Mucosa of descending colon (tissue), 3 donors: ENCODE data around the gene GAS7. TPM values are rescaled to one million over a fixed set of nuclear protein-coding genes. Genes with fewer than 3 reads are reported as not detected.

Source experiments
- ATAC-seq: fragments of 200-7000 bp; cut with Tn5 transposase; one replicate; pipeline ENCODE4 v1.9.1; 2020; ENCODE audit warnings: mild to moderate bottlenecking, moderate library complexity
- DNase-seq, 3 donors: peaks; one replicate each; pipeline ENCODE4 v3.0.0-alpha.2; 2020
- H3K36me3 ChIP-seq: fragments of 200-600 bp; one replicate; pipeline ENCODE4 v1.8.0; 2021; ENCODE audit warnings: low read depth, mild to moderate bottlenecking
- H3K4me1 ChIP-seq: fragments of 200-600 bp; one replicate; pipeline ENCODE4 v1.8.0; 2021; ENCODE audit warnings: low read depth, mild to moderate bottlenecking
- H3K4me3 ChIP-seq: fragments of 200-600 bp; one replicate; pipeline ENCODE4 v1.8.0; 2021; ENCODE audit warnings: mild to moderate bottlenecking
- H3K9me3 ChIP-seq: fragments of 200-600 bp; one replicate; pipeline ENCODE4 v1.8.0; 2021; ENCODE audit warnings: mild to moderate bottlenecking
- intact Hi-C, 2 donors: fragments of 100-400 bp; cut with DNase I in 1 of 2; cut with micrococcal nuclease in 1 of 2; formaldehyde crosslinking; loops; one replicate each; pipeline versions ENCODE4 v1.11.0 to v1.11.1; 2022; cut with DNase I, micrococcal nuclease
- total RNA-seq, 3 donors: library from RNA; stranded (reverse); fragmentation: NEBNext Ultra II Directional in 2 of 3; extraction: Animal tissue kit (Norgen Biotek cat#: 25700) in 2 of 3; gene quantifications; one replicate each; pipeline versions ENCODE4 v1.2.1 to v1.2.4, GENCODE V29; 2021 to 2023
- TF ChIP-seq, protein P1 (sequence below): fragments of 200-600 bp; IDR thresholded peaks from one replicate; pipeline ENCODE4 v1.8.0; 2022; ENCODE audit warnings: antibody characterized with exemption, mild to moderate bottlenecking
- donor health status: DM: no; HTN: no; CAD: no; lungs with moderate emphysema.
- donor health status: DM: no; HTN: no; CAD: no.
- donor health status: DM: no; HTN: yes; CAD: no.

Gene GAS7
- total RNA-seq, 3 donors from 2014 or later = 6.4 to 54.4 (median 21.6) TPM

DNA sequence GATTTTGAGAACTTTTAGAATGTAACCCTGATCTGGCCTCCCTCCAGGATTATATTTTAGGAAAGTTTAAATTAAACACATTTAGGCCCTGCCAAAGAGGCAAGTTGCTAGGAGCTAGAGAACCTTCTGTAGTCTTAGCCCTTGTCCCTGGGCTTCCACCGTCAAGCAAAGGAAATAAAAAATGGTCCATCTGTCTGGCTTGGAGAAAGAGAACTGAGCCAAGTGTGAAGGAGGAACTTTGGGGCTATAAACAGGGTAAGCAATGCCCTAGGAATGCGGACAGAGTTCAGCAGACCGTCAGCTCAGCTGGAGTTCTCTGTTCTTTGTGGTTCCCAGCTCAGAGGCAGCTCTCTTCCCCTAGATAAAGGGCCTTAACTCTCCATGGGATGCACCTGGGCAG is 323.0 kb downstream of the GAS7 start:
- ATAC-seq (peak; percentile 54), DNase-seq (peak in 1 of 3 donors; percentile 17)
- no peak overlapping the region for H3K4me3 ChIP-seq
- H3K36me3 ChIP-seq = no peaks in the 10 kb centered on the region
- H3K9me3 ChIP-seq = no peaks in the 10 kb centered on the region
- H3K4me1 ChIP-seq = no peaks in the 10 kb centered on the region
- intact Hi-C loops = no loop called here
- TF ChIP-seq, protein P1, sequence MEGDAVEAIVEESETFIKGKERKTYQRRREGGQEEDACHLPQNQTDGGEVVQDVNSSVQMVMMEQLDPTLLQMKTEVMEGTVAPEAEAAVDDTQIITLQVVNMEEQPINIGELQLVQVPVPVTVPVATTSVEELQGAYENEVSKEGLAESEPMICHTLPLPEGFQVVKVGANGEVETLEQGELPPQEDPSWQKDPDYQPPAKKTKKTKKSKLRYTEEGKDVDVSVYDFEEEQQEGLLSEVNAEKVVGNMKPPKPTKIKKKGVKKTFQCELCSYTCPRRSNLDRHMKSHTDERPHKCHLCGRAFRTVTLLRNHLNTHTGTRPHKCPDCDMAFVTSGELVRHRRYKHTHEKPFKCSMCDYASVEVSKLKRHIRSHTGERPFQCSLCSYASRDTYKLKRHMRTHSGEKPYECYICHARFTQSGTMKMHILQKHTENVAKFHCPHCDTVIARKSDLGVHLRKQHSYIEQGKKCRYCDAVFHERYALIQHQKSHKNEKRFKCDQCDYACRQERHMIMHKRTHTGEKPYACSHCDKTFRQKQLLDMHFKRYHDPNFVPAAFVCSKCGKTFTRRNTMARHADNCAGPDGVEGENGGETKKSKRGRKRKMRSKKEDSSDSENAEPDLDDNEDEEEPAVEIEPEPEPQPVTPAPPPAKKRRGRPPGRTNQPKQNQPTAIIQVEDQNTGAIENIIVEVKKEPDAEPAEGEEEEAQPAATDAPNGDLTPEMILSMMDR = no peak

DNA sequence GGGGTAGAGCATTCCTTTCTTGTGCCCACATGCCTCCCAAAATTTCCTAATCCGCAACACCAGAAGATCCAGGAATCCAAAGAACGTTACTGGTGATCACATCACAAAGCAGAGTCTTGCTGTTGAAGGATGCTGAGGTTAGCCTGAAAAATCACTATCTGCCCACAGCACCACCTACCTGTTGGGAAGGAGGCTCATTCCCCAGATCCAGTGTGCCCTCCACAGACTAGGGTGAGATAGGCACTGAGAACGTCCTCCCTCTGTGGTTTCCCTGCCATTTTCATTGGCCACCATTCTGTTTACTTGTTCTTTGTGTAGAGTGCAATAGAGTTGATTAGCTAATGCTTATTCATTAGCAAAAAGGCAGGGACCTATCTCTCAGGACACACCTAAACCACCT is 323.7 kb downstream of the GAS7 start:
- intact Hi-C loops = no loop called here
- Histone ChIP-seq H3K9me3 (no peaks in the 10 kb centered on the region), H3K4me3 (no peak overlapping the region), H3K36me3 (no peaks in the 10 kb centered on the region), H3K4me1 (no peaks in the 10 kb centered on the region)
- TF ChIP-seq, protein P1 = no peak
- no peak for ATAC-seq
- no peak for DNase-seq

DNA sequence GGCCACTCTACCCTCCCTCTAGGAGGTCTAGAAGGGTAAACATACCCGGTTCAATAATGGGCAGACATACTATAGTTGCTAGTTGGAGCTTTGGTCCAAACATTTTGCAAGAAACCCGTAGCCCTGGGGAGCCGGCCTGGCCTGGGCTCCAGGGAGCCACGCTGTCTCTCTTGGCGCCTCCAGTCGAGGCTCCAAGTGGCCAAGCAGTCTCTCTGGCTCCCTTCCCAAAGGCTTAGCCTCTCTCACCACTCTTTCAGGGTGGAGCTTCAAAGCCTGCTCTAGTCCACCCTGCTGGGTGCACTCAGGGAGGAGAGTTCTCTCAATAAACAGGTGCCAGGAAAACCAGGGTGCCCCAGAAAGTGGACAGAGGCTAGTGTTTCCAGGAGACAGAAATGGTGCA is 325.6 kb downstream of the GAS7 start:
- no peaks in the 10 kb centered on the region for H3K36me3 ChIP-seq
- TF ChIP-seq, protein P1 = no peak
- DNase-seq = peak in 1 of 3 donors; percentile 7
- ATAC-seq = no peak
- H3K4me3 ChIP-seq = no peak overlapping the region
- H3K4me1 ChIP-seq = no peaks in the 10 kb centered on the region
- intact Hi-C loops = no loop called here
- H3K9me3 ChIP-seq = no peaks in the 10 kb centered on the region

DNA sequence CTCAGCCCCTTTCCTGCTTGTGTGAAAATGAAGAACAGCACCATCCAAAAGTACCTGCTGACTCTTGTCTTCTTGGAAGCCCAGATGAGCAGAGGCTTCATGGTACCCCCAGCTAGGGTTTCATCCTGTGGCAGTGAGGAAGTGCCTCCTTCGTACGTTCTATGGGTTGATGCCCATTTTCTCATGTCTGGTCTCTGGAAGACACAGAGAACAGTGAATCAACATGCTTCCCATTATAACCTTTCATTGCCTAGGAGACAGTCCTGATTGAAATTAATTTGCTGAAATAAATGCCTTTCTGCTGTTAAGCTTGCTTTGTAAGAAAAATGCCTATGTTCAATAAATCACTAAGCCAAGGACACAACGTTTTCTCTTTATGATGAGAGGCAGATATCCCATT is 329.9 kb downstream of the GAS7 start:
- no peaks in the 10 kb centered on the region for H3K9me3 ChIP-seq
- DNase-seq = no peak
- no peak for ATAC-seq
- H3K36me3 ChIP-seq = no peaks in the 10 kb centered on the region
- intact Hi-C loops = no loop called here
- no peak overlapping the region for H3K4me3 ChIP-seq
- TF ChIP-seq, protein P1 = no peak
- H3K4me1 ChIP-seq = no peaks in the 10 kb centered on the region

DNA sequence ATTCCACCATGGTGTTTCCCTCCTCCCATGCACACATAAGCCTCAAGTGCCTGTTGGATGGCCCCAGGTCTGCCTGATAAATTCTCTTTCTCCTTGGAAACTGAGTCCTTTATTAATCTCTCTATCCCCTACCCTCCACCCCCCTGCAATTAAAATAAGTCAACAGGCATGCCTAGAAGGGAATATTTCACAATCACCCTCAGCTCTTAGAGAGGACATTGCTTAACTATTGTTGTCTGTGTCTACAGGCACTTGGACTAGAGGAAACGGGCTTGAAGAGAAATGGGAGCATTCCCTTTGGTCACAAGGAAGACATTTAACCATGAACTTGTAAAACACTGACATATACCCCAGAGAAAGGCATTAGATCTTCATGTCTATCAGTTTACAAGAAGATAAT is 332.8 kb downstream of the GAS7 start:
- no peak for DNase-seq
- Histone ChIP-seq H3K9me3 (no peaks in the 10 kb centered on the region), H3K36me3 (no peaks in the 10 kb centered on the region), H3K4me1 (no peaks in the 10 kb centered on the region), H3K4me3 (no peak overlapping the region)
- no peak for ATAC-seq
- intact Hi-C loops = no loop called here
- TF ChIP-seq, protein P1 = no peak

DNA sequence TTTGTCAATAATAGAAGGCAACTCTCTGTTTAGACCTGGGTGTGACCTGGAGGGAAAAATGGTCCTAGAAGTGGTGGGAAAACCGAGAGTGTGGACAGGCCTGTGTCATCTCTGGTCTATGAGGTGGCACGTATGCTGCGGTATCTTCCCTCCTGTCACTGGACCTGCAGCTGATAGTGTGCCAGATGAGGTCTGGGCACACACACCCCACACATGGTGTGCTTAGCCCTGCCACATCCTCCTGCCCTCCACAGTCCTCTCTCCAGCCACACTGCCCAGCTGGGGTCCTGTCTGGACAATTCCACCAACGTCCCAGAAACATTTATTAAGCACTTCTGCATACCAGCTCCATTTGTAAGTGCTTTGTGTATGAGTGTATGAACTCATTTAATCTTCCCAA is 335.5 kb downstream of the GAS7 start:
- H3K36me3 ChIP-seq = no peaks in the 10 kb centered on the region
- TF ChIP-seq, protein P1 = no peak
- ATAC-seq (no peak), DNase-seq (no peak)
- no peak overlapping the region for H3K4me3 ChIP-seq
- intact Hi-C loops = no loop called here
- H3K4me1 ChIP-seq = no peaks in the 10 kb centered on the region
- no peaks in the 10 kb centered on the region for H3K9me3 ChIP-seq
